GM21619 (cell line): Measurements from ENCODE around the gene P2RX1.

Experiments used
- ATAC-seq: cut with Tn5 transposase; IDR thresholded peaks from one replicate; pipeline ENCODE4 v1.9.1; 2021; ENCODE audit not compliant: unreplicated experiment

The P2RX1 gene

DNA sequence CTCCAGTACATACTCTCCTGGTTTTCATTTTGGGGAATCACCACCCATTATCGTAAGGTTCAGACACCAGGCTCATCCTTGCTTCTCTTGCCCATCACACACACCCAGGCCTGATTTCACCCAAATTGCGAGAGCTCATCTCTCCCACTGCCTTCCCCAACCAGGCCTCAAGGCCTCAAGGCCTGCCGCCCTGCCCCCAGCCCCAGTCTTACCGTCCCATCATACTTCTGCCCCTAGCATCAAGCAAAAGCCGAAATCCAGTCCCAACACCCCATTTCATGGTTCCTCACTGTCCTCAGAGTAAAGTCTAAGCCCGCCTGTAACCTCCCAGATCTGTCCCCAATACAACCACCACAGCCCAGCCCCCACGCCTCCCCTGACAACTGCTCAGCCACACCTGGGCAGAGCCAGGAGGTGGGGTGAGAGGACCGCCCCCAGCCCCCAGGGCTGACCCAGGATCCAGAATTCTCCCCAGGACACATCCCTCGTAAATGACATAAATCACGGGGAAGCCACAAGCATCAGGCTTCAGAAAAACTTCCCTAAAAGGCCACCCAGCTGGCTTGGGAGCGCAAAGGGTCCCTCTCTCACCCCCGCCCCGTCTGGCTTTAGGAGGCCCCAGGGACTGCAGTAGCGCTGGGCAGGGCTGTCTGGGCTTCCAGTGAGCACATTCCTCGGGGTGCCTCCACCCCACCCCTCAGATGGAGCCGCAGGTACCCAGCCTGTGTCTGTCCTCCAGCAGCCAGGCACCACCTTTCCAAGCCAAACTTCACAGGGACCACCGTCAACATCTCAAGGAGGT, 9.6 kb upstream of the P2RX1 start:
- ATAC-seq = no peak

DNA sequence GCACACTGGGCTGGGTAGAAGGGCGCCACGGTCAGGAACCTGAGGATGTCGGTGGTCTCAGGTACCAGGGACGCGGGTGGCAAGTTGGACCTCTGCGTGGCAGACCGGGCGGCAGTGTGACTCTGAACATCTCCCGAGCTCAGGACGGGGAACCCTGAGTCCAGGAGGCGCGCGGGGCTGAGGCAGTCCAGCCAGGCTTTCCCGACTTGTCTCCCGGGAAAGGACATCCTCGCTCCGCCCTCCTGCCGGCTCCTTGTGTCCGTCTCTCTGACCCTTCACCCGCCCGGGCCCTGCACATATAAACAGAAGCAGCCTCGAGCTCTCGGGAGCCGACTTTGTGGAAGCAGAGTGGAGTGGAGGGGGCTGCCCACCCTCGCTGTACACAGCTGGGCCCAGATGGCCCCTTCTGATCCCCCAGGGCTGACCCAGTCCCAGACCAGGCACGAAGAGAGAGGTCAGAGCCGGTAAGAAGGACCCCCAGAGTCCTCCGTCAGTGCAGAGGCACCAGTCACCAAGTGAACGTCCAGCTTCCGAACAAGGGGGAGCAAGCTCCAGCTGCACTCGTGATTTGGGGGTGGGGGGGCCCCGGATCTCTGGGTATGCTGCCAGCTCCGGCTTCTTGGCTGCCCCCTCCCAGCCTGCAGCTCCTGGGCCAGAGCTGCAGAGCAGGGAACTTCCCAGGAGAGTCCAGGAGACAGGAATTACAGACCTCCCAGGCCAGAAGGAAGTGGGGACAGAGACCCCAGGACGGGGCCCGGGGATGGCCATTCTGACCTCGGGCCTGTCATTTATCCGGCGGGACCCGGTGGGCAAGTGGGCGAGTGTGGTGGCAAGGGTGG, 8.5 kb upstream of the P2RX1 start:
- no peak for ATAC-seq

DNA sequence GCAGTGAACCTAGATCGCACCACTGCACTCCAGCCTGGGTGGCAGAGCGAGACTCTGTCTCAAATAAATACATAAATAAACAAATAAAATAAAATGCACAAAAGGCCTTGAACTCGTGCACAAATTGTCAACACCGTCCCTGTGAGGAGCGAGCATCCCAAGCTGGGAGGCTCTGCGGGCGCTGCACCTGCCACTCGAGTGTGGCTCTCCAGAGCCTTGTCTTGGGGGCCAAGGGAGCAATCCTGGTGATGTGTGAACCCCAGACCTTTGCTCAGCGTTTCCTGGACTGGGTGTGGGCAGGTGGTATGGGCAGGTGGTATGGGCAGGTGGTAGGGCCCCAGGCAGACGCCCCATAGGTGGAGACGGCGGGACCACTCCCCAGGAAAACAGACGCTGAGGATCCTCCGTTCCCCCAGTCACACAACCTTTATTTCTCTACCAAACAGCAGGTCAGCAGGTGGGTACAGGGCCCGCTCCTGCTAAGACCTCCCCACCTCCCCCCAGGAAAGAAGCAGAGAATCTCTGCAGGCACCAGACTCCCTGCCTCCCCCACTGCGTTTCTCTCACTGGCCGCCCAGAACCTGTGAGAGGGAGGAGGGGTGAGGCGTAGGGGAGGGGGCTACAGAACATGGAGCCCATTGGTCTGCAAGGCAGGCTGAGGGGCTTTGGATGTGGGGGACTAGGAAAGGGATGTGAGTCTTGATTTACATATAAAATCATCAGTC, 7.4 kb upstream of the P2RX1 start:
- ATAC-seq = no peak

DNA sequence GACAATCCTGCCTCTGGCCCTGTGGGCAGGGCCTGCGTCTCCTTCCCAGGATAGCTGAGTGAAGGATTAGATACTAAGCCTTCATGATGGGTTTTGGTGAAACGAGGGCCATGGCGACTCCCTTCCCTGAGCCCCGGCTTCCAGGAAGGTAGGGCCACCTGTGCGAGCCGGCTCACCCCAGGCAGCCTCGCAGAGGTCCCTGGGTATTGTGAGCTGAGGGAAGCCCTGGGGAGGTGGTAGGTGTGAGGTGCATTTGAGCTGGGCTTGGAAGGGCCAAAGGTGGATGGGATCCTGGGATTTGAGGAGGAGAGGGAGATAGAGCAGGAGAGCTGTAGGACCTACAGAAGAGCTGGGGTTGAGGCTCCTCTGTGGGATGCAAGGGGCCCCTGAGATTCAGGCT, 6.5 kb upstream of the P2RX1 start:
- no peak for ATAC-seq

DNA sequence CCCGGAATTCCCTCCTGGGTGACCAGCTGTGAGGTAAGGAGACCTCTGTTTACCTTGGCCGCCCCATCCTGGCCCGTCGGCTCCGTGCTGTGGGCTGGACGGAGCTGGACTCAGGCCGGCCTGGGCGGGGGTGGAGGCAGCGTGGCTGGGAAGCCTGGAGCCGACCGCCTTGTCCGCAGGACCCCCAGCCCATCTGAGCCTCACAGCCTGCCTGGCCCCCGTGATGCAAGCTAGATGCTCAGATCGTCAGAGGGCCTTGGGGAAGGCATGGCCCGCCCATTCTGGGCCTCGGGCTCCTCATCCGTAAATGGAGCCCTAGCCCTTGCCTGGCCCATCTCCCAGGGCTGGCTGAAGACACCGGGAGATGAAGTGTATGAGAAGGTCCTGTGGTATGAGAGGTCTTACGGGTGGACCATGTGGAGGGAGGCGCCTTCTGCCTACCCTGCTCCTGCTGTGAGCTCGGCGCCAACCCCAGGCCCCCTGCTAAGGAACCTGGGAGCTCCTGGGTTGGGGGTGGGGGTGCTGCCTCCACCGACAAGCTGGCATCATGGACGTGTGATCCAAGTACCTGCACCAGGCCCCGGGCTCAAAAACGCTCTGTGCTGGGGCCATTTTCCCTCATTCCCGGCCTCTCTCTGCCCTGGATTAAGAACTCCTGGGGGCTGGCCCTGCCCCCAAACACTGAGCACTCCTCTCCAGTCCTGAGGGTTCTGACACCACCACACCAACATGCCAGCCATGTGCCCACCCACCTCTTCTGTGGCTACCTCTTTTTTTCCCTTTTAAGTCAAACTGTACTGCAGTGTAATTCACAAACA, 5.4 kb upstream of the P2RX1 start:
- ATAC-seq = no peak

DNA sequence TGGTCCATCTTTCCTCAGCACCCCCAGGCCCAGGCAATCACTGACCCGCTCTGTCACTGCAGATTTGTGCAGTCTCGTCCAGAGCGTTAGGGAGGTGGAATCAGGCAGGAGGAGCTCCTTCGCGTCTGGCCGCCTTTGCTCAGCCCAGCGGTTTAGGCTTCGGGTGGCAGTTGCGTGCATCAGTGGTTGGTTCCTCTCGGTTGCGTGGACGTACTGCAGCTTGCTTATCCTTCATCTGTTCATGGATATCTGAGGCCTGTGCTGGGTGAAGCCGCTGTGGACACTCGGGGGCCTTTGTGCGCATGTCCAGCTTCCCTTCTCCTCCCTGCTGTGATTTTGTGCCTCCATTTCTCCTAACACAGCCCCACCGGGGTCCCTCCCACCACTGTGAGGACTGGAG, 4.7 kb upstream of the P2RX1 start:
- no peak for ATAC-seq

DNA sequence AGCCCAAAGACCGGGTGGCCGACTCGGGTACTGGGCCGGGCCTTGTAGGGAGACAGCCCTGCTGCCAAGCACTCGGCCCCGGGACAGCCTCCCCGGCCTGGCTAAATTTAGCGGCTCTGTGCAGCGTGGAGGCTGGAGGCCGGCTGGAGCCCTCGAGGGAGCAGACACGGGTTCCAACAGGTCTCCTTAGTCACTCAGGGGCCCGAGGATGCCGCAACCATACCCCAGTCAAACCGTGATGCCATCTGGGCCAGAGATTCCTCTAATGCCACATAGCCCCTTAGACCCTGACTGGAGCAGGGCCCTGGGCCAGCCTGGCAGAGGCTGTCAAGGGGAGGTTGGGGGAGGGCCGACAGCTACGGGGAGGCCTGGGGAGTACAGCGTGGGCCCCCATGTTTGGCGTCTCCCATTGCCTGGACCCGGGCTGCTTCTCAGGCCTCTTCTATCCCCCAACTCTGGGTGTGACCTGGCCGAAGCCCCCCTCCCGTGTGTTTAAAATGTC, 2.9 kb upstream of the P2RX1 start:
- ATAC-seq = no peak

DNA sequence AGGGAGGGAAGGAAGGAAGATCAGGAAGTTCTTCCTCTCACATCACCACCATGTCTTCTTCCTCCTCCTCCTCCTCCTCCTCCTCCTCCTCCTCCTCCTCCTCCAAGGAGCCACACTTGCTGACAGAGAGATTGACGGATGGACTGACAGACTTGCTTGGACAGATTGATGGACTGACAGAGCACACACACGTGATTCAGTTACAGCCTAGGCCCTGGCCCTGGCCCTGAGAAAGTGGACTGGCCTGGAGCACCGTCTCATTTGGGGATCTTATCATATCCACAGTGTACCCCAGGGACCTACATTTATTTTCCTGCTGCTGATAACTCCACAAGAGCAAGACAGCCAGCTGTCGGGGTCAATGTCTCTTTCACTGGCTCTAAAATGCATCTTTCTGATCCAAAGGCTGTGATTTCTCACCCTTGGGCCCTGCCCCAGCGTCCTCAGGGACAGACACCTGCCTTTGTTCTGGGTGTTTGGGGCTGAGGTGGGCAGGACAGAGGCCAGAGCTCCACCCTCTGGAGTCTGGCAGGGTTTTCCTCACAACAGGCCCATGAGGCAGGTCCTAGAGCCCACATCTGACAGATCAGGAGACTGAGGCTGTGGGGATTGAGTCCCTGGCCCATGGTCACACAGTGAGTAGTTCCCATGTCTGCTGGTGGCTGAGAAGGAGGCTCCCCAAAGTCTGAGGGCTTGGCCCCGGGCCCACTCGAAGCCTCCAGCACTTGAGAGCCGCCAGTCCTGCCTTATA, 2.3 kb upstream of the P2RX1 start:
- ATAC-seq = no peak

DNA sequence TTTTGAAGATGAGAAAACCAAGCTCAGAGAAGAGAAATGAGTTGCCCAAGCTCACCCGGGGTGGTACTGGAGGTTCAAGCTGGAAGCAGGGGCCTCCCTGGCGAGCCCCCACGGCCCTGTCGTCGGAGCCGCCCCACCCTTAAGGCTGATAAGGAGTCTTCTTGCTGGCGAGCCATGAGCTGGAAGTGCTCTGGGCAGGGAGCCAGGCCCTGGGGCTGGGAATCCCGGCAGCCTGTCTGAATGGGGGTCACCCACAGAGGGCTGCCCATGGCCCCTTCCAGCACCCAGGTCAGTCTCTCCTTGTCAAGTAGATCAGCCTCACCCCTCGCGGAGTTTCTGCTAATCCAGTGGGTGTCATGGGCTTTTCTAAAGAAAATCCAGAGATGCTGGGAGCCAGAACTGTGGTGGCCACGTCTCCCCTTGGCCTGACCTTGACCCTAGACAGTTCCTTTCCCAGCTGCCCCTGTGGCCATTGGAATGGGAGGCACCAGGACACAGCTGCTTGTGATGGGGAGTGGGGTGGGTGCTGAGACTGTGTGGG, 1.2 kb upstream of the P2RX1 start:
- ATAC-seq = no peak

DNA sequence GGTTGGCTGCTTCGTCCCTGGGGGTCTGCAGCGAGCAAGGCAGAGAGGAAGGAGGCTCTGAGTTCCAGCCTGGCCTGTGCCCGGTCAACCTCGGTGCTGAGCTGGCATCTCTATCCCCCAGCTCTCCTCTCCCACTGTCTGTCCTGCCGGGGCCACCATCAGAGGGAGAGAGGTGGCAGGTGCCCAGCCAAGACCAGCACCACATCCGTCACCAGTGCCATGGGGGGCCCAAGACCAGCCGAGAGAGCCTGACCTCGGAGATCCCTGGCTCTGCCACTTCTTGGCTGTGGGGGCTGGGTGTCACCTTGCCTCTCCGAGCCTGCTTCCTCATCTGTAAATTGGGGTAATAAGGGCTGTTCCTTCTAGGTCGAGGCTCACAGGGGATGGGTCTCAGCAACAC, 560 bp upstream of the P2RX1 start:
- ATAC-seq = no peak

DNA sequence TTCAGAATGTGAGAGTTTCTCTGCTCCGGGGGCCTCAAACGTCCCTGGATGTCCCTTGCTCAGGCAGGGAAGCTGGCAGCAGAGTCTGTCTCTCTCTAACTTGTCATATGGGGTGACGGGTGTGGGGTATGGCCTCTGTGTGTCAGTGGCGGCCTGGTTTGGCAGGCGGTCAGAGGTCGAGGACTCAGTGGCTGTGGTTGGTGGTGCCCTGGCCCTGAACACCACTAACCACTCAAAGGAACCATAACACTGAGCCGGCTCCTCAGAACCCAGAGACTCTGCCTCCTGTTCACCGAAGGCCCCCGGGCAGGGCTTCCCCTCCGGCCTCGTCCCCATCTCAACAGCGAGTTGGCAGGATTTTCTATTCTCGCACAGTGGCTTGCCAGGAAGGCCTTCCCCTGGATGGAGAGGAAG, 677 bp downstream of the P2RX1 start:
- no peak for ATAC-seq

DNA sequence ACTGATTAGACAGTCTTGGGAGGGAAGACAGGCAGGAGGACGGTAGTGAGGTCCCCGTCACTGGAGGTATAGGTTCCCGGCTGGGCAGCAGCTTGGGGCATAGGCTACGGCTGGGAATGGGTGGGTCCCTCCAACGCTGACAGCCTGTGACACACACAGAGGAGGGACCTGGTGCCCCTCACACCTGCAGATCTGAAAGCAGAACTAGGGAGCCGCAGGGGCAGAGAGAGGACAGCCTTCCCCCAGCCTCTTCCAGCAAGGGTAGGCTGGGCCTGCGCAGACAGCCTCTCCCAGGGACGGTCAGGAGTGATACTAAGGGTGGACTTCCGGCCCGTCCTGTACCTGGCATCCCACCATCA, 2.0 kb downstream of the P2RX1 start:
- peak; percentile 39 for ATAC-seq

DNA sequence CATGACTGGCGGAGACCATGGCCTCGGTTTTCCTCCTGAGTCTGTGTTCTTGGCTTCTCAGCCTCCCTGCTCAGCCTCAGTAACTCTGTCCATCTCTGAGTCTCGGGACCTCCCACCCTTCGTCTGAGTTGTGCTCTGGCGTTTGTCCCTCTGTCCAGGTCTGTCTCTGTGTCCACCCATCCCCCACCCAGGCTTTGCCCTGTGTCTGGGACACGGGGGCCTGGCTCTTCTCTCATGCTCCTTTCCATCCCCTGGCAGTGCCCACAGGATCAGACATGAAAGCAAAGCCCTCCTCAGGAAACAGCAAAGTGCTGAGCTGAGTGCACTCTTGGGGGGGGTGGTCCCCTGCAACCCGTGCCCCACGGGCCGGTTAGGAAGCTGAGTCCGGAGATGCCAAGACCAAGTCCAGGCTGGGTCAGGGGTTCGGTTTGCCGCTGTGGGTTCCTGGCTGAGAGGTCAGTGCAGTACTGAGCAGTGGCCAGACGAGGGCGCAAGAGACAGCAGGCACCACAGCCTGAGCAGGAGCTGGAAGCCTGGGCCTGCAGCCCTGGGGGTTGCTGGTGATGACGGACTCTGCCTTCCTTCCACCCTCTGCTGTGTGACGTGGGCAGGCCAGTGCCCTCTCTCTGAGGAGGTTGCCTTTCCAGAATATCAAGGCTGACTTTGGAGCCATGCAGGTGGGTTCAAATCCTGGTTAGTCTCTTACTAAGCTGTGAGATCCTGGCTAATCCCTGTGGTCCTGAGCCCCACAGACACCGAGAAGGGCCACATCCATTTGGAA, 2.5 kb downstream of the P2RX1 start:
- peak; percentile 38 for ATAC-seq

DNA sequence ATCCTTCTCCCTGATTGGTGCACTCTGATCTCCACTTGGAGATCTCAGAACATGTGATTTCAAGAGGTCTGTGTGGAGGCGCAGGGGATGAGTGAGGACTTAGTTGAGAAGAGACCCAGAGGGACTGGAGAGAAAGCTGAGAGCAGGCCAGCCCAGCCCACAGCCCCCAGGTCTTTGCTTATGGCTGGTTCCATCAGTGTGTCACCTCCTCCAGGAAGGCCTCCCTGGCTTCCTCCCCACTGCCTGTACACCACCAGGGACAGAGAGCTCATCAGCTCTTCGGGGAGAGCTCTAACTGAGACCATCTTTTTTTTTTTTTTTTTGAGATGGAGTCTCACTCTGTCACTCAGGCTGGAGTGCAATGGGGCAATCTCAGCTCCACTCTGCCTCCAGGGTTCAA, 3.4 kb downstream of the P2RX1 start:
- ATAC-seq = no peak

DNA sequence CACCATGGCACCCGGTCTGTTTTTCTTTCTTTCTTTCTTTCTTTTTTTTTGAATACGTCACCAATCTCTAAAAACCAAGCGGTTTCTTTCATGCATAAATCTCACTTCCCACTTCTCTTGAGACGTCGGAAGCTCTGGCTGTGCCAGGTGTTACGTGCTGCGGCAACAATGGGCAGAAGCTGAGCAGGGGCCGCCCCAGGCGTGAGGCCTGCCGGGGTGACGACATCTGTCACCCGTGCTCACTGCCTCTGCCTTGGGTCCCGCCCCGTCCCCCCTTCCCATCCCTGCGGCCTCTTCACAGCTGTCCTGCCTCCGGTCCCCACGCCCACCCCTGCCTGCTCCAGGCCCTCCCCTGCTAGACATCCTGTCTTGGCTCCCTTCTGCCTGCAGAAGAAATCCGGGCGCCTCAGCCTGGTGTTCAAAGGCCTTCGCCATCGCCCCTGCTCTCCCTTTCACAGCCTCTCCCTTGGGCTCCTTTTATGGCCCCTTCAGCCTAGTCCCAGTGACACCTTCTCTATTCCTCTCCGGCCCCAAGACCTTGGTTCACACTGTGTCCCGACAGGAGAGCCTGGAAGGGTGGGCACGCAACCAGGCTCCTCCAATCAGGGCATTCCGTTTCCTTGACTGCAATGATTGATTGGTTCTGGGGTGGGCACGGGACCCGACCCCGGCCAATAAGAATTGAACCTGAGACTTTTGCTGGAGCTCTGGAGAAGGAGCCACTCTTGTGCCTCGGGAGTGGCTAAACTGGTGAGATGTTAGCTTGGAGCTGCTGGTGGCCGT, 4.8 kb downstream of the P2RX1 start:
- ATAC-seq = peak; percentile 69

DNA sequence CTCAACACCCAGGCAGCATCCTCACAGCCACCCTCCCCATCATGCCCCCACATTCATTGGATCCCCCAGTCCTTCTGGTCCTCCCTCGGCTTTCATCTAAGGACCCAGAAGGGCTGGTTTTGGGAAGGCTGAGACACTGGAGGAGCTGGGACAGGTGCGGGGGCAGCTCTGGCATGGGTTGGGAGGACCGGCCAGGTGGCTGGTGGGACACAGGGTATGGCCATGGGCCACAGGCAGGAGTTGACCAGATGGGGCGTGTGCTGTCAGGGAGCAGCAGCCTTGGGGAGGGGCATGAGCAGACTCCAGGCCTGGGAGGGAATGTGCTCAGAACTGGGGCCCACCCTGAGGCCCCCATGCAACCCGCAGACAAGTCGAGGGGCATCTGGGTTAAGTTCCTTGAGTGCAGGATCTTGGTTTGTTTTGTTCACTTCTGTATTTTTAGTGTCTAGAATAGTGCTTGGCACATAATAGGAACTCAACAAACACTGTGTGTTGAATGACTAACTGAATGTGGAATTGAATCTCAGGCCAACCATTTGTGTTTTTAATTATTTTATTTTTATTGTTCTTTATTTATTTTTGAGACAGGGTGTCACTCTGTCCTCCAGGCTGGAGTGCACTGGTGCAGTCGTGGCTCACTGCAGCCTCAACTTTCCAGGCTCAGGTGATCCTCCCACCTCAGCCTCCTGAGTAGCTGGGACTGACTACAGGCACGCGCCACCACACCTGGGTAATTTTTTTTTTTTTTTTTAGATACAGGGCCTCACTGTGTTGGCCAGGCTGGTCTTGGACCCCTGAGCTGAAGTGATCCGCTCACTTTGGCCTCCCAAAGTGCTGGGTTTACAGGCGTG, 5.6 kb downstream of the P2RX1 start:
- ATAC-seq = no peak

DNA sequence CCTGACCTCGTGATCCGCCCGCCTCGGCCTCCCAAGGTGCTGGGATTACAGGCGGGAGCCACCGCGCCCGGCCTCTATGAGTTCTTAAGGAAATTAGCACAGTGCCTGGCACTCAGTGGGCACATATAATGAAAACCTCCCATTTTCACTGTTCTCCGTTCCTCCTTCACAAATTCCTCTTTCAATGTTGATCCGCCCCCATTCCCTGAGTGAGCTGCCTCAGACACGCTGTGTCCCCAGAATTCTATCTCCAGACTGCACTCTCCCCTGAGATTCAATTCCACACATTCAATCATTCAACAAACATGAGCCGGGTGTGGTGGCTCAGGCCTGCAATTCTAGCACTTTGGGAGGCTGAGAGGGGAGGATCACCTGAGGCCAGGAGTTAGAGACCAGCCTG, 7.0 kb downstream of the P2RX1 start:
- no peak for ATAC-seq
